SIG-M5 (cell line): Measurements from ENCODE around the gene PRKG1.
"Not testable (repeated sequence)": the region's sequence is repeated elsewhere in the genome, so short reads cannot be mapped to it uniquely, and the experiment has no call there.

Experiments
- DNase-seq: peaks from one replicate; lab custom pipeline; 2025; lab: John Stamatoyannopoulos, UW

Gene PRKG1

DNA sequence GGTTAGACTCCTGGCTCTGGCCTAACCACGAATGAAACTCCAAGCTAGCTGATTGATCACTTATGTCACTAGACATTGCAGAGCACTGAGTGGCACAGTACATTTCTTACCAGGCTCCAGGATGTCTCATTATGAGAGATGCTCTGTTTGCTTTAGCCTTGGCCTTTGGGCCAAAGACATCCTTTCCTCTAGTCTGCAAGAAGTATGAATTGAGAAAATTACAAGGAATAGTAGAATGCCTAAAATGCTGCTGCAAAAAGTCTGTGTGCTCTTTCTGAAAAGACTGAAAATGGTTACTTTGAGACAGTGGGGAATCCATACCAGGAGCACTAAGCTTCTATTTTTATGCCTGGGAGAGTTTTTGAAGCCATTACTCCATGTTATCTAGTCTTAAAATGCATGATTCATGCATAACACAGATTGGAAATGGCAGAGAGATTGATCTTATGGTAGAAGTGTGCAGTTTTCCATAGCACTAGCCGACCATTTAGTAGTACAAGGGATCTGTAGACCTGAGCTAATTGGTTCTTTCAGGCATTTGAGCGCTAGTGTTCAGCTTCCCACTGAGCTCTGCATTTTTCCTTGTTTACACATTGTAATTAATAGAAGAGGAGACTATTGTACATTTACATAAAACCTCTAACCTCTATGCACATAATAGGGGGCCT is 303.8 kb downstream of the PRKG1 start:
- no peak for DNase-seq

DNA sequence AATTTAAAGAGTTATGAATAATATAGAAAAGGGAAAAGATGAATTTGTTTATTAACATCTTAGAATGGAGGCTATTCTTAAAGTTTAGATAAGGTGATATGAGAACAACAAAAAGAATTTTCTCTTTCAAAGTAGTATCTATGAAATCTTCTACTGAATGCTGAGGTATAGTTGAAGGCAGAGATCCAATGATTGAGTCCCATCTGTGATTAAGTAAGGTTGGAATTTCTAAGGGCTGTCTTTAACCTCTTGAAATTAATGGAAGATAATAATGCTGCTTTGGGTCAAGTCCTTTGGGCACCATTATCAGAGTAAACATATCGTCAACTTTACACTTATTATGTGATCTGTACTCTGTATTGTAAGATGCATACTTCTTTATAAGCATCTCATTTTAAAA is 307.9 kb downstream of the PRKG1 start:
- no peak for DNase-seq

- no peak for DNase-seq
Measured at GRCh38 chr10:51384971-51385370, 310.7 kb downstream of the PRKG1 start.

- no peak for DNase-seq
Measured at GRCh38 chr10:51386248-51386885, 312.1 kb downstream of the PRKG1 start.

DNA sequence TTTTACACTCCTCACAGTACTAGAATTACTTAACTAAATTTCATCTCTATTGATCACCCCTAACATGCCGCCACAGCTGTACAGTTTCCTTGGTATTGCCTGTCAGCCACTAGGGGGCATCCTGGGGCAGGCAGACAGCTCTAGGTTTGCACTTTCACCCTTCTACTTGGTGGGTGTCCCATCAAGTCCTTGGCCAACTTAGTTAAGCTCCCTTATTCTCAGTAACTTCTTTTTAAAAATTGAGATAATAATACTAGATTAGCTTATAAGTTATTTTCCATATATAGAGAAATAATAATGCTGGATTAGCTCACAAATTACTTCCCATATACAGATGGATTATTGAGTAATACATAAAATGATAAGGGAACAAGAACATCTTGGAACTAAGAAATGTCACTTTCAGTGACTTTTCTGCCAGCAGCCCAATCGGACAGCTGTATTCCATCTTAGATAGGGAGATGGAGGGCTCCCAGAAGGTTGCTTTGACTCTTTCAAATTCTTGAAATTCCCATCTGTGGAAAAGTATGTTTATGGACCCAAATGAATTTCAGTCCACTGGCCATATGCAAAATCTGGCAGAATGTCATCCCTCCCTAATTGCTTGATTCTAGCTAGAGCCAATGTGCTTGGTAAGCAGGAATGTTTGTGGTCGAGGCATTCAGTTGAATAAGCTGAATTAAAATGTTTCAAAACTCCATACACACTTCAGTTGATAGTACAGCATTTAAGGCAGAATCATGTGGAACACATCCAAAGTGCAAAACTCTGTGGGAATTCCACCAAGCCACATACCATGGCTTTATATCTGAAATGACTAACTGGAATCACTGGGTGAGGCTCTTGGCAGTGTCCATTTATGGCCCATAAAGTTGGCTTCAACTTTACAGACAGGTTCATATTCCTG is 315.4 kb downstream of the PRKG1 start:
- DNase-seq: no peak

GRCh38 chr10:51393006-51393405 is 318.7 kb downstream of the PRKG1 start:
- not testable (repeated sequence) for DNase-seq

DNA sequence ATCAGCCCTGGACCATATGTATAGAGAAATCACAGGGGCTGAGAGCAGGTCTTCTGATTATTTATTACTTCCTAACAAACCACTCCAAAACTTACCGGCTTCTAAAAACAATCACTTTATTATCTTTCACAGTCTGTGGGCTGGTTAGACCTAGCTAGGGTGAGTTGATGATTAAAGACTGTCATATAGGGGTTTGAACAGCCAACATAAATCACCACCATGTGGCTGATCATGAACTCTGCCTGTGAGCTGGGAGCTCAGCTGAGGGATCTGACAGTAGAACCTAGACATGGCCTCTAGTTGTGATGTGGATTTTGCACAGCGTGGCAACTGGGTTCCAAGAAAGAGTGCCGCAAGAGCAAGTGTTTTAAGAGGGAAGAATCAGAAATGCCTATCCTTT is 319.8 kb downstream of the PRKG1 start:
- no peak for DNase-seq

DNA sequence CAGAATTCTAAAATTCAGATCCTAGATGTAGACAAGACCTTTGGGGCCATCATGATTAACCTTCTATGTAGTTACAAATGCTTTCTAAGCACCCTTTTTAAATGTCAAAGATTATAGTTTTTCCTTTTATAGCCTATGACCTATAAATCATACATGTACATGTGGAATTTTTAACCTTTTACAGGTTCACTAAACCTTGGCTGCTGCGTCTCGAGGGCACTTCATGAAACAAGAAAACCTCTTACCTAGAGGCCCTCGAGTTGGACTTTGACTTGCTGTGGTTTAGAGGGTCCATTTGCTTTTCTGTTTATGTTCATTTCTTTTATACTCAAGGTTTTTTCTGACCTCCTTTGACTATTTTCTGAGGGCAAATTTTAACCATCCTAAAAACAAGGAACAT is 323.0 kb downstream of the PRKG1 start:
- DNase-seq: no peak

GRCh38 chr10:51397695-51398094 is 323.4 kb downstream of the PRKG1 start:
- DNase-seq: no peak

DNA sequence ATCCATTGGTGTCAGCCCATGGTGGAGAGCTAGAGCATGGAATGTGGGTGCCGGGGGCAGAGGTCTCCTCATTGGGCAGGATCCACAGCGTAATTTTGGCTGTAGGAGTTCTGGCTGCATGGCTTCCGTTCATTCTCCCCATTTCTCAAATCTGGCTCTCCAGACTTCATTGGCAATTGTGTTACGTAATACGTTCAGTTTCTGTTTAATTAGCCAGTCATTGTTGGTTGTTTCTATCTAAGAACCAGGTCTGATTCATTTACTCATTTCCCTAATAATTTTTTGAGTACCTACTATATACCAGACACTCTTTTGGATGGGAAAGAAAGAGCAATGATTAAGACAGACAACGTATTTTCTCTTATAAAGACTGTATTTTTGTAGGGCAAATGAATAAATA is 325.6 kb downstream of the PRKG1 start:
- DNase-seq: no peak

- no peak for DNase-seq
Measured at GRCh38 chr10:51400392-51401096, 326.3 kb downstream of the PRKG1 start.

GRCh38 chr10:51403521-51403920 is 329.2 kb downstream of the PRKG1 start:
- no peak for DNase-seq

DNA sequence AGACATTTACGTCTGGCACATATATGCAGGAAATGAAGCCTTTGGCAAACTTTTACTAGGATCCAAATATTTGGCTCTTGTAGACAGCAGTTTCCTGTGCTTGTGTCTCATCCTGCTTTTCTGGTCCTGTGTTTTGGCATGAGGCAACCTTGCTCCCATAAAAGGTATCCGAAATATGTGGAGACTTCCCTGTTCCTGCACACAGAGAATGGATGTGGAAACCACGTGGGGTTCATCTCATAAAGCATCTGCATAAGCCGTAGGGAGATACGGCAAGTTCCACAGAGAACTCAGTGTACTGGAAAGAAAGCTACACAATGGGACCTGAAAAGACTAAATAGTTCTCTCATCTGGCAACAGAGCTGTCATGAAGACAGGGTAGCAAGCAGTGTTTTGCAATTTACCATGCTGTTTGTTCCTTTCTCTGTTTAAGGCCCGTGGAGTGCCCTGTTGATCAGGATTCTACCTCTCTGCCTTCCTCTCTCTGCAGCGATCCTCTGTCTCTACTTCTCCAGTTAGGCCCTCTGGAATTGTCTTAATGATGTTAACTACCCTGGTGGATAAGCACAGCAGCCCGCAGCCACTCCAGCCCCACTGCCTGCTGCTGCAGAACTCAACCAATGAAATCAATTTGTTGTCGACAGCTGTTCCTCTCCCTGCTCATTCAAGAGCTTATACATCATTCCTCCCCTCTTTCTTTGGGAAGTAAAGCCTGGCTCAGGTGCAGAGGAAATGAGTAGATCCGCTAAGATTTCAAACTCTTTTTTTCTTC is 331.5 kb downstream of the PRKG1 start:
- no peak for DNase-seq

DNA sequence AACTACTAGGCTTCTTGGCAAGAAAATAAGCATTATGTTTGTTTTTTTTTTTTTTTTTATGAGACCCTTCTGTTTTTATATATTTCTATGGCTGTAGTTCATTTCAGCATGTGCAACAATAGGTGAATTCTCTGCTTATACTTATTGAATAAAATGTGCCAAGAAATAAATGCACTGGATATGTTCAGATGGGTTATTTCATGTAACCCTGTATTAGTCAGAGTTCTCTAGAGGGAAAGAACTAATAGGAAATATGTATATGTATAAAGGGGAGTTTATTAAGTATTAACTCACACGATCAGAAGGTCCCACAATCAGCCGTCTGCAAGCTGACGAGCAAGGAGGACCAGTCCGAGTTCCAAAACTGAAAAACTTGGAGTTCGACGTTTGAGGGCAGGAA is 332.3 kb downstream of the PRKG1 start:
- no peak for DNase-seq

- DNase-seq: no peak
Measured at GRCh38 chr10:51416494-51416893, 342.2 kb downstream of the PRKG1 start.

DNA sequence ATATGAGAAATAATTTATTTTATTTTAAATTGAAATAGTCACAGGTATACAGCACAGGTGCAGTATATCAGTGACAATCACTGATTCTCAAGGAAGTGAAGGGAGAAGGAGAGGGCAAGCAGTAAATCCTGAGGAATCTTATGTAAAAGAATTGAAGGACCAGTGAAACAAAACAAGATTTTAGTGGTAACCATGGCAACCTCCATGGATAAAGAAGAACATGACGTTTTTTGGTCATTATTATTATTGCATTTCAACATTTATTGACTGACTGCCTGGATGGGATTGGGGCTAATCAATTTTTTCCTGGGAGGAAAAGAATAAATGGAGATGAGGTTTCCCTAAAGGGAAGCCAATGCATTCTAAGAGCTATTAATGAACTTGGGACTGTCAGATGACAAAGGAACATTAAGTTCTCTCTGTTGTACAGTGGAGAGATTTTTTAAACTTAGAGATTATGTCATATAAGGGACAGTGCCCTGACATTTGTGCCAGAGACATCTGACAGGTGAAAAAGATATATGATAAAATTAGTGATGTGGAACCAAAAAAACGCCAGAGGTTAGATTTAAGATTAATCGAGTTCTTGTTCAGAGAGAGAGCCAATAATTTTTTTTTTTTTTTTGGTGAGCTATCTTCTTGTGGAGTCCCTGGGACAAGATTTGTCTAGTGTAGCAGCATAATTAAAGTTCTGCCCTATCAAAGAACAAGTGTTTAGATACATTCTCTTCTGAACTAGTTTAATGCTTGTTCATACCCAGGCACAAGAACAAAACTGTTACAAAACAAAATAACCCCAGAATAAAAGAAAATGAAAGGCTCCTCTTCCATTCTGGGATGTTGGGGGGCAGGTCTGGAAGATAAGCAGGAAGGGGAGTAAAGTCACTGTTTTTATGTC is 345.2 kb downstream of the PRKG1 start:
- no peak for DNase-seq

DNA sequence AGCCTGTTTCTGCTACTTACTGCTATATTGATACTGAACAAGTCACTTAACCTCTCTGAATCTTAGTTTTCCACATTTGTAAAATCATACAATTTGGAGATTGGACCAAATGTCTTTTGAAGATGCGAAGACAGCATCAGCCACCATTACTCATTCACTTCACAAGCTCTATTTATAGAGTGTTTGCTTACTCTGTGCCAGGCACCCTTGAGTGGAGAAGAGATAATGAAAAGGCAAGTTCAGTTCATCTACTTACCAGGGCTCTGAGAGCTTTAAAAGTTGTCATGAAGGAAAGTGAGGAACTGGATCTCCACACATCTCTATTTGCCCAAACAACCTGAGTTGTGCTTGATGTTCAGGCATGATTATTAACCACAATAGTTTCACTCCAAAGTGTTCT is 347.6 kb downstream of the PRKG1 start:
- no peak for DNase-seq

DNA sequence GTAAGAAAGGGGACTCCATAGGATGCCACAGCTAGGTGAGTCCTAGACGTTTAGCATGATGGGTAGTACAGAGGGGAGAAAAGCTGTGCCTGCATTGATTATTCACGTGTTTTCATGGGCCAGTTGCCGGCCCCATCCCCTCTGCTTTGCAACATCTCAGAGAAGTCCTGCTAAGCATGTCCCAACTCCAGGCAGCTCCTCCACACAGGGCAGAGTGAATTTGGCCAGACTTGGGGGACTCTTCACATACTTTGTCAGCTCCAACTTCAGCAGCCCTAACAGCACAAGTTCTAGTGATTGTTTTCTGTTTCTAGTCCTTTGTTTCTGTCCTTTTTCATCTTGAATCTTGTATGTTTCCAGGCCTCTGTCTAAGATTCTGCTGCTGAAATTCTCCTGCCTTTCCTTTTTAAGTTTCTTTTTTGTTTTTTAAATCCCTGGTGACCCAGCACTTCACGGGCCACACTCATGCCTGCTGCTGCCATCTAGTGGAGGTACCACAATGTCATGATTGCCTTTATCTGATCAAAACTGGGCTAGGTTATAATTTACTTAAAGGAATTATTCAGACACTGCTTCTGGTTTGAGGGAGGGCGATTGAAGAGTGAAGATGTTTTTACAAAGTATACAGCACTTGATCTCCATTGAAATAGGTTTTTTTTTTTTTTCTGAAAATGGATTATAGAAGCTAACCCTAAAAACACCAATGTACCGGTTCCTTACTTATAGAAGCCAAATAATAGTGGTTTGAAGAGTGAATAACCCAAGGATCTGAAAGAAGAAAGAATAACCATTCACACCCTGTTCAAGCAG is 348.2 kb downstream of the PRKG1 start:
- no peak for DNase-seq

GRCh38 chr10:51423121-51423452 is 348.8 kb downstream of the PRKG1 start:
- DNase-seq: no peak

- no peak for DNase-seq
Measured at GRCh38 chr10:51425431-51425830, 351.1 kb downstream of the PRKG1 start.
